ENCODE results near the gene METTL25B.

Gene METTL25B

GRCh38 chr1:156703336-156703735 lies 24.9 kb upstream of the METTL25B start:
- no peak for DNase-seq

GRCh38 chr1:156703741-156704140 lies 24.5 kb upstream of the METTL25B start:
- DNase-seq: no peak

- no peak for DNase-seq
These were observed 24.0 kb upstream of the METTL25B start for GRCh38 chr1:156704166-156704711.

GRCh38 chr1:156704930-156705320 lies 23.3 kb upstream of the METTL25B start:
- DNase-seq: no peak

- DNase-seq: peak; percentile 61
These were observed 22.9 kb upstream of the METTL25B start, which contains the start of gene CRABP2 for GRCh38 chr1:156705321-156705917. CRABP2 (minus strand) TSS chr1:156705583; CDS start chr1:156705446, 137 bp downstream.

GRCh38 chr1:156705918-156706656 lies 22.2 kb upstream of the METTL25B start:
- DNase-seq: peak; percentile 79

- DNase-seq: no peak
These were observed 21.4 kb upstream of the METTL25B start for GRCh38 chr1:156706657-156707416.

- DNase-seq: no peak
These were observed 20.7 kb upstream of the METTL25B start for GRCh38 chr1:156707417-156708217.

- DNase-seq: no peak
These were observed 20.0 kb upstream of the METTL25B start for GRCh38 chr1:156708218-156708661.

- no peak for DNase-seq
These were observed 19.2 kb upstream of the METTL25B start for GRCh38 chr1:156709031-156709430.

- no peak for DNase-seq
These were observed 18.3 kb upstream of the METTL25B start for GRCh38 chr1:156709757-156710489.

GRCh38 chr1:156711011-156711817 lies 17.1 kb upstream of the METTL25B start:
- no peak for DNase-seq

GRCh38 chr1:156712626-156713025 lies 15.6 kb upstream of the METTL25B start:
- DNase-seq: no peak

GRCh38 chr1:156714830-156715229 lies 13.4 kb upstream of the METTL25B start:
- no peak for DNase-seq

GRCh38 chr1:156717351-156717750 lies 10.9 kb upstream of the METTL25B start:
- no peak for DNase-seq

GRCh38 chr1:156721131-156721530 lies 7.1 kb upstream of the METTL25B start:
- no peak for DNase-seq

- DNase-seq: no peak
These were observed 6.7 kb upstream of the METTL25B start for GRCh38 chr1:156721535-156721934.

- DNase-seq: peak; percentile 97
These were observed 2.5 kb upstream of the METTL25B start for GRCh38 chr1:156725683-156726280.

GRCh38 chr1:156726549-156727226 lies 1.6 kb upstream of the METTL25B start:
- peak; percentile 91 for DNase-seq

GRCh38 chr1:156727492-156727891 lies 777 bp upstream of the METTL25B start:
- DNase-seq: no peak

Measured in OCI-M1 (cell line).